ENCODE measurements around the gene LSM4. TPM values are rescaled to one million over a fixed set of nuclear protein-coding genes. Genes with fewer than 3 reads are reported as not detected.

LSM4 gene
- total and polyA plus RNA-seq, 2 donors (not counting 3 experiments of a cell fraction or from before 2014, with no cell fraction given): 118 to 119 TPM

GRCh38 chr19:18262917-18263316, 60.0 kb downstream of the LSM4 start:
- Histone ChIP-seq H4K20me1 (replicated peaks; ENCODE audit: control insufficient read depth, extremely low read depth, insufficient read depth, low read length) (no peaks in the 10 kb centered on the region), H3K4me2 (ENCODE audit: insufficient read depth, low read length) (no peak overlapping the region), H3K4me1 (ENCODE audit: control insufficient read depth, extremely low read depth, insufficient read depth, low read length) (no peaks in the 10 kb centered on the region), H3K9me1 (replicated peaks; ENCODE audit: control insufficient read depth, extremely low read depth, insufficient read depth, low read length) (no peaks in the 10 kb centered on the region), H2AFZ (ENCODE audit: low read depth, low read length) (no peak overlapping the region), H3K27ac (ENCODE audit: insufficient read depth, low read depth, low read length) (no peak overlapping the region), H3K79me2 (ENCODE audit: control insufficient read depth, insufficient read depth, low read length) (no peaks in the 10 kb centered on the region), H3K9ac (replicated peaks; ENCODE audit: extremely low read depth, insufficient read depth, low read length) (no peak overlapping the region), H3K9me3 (replicated peaks; ENCODE audit: control insufficient read depth, insufficient read depth, low read length) (no peaks in the 10 kb centered on the region), H3K36me3 (ENCODE audit: control insufficient read depth in 2 of 2, extremely low read depth in 1 of 2, insufficient read depth in 2 of 2, low read length in 2 of 2) (peaks cover 0 to 12% of the 10 kb centered on the region in 2 experiments), H3K4me3 (replicated peaks in 1 of 3; ENCODE audit: insufficient read depth in 1 of 3, low read depth in 1 of 3, low read length in 3 of 3) (no peak overlapping the region), H3K27me3 (ENCODE audit: control insufficient read depth in 2 of 2, insufficient read depth in 2 of 2, low read length in 2 of 2) (no peaks in the 10 kb centered on the region)
- CTCF ChIA-PET: interaction anchor here (1.0 to 2.1 kb wide), 6 partner anchors 10 to 150 kb away, joined by 3 to 7 read pairs (median 4); no protein-coding TSS in a partner anchor
- intact Hi-C loops (cut with micrococcal nuclease) (no loop called here), dilution Hi-C loops (cut with MboI; ENCODE audit: extremely low pct_ligation_motif_present, low sequenced_read_pairs) (no loop called here)
- DNase-seq (ENCODE audit: low read depth, low spot score): no peak
- TF ChIP-seq MAX (IDR thresholded peaks at IDR 0.05; ENCODE audit: insufficient read depth, insufficient read length): no peak
- no peak for TF ChIP-seq EZH2 (IDR thresholded peaks at IDR 0.05; ENCODE audit: borderline replicate concordance, low read depth, low read length, severe bottlenecking)
- no TSS peak for BruUV-seq (replicated peaks)
- FAIRE-seq: no peak
- POLR2A ChIA-PET: interaction anchor here (0.5 kb wide), 1 partner anchor 10 kb away, joined by 4 read pairs; no protein-coding TSS in a partner anchor

GRCh38 chr19:18262144-18262543, 60.7 kb downstream of the LSM4 start:
- no peaks in the 10 kb centered on the region for H3K9me1 ChIP-seq (replicated peaks; ENCODE audit: control insufficient read depth, extremely low read depth, insufficient read depth, low read length)
- dilution Hi-C loops (cut with MboI; ENCODE audit: extremely low pct_ligation_motif_present, low sequenced_read_pairs) (no loop called here), intact Hi-C loops (cut with micrococcal nuclease) (no loop called here)
- H3K27ac ChIP-seq (ENCODE audit: insufficient read depth, low read depth, low read length): no peak overlapping the region
- ChIA-PET POLR2A (no interaction called here), CTCF (interaction anchor here (1.2 to 2.5 kb wide), 3 partner anchors 10 to 67 kb away, joined by 6 to 14 read pairs (median 7); no protein-coding TSS in a partner anchor)
- BruUV-seq (replicated peaks): no TSS peak
- H3K36me3 ChIP-seq (ENCODE audit: control insufficient read depth in 2 of 2, extremely low read depth in 1 of 2, insufficient read depth in 2 of 2, low read length in 2 of 2): peaks cover 0 to 9% of the 10 kb centered on the region in 2 experiments
- no peak overlapping the region for H2AFZ ChIP-seq (ENCODE audit: low read depth, low read length)
- H3K4me1 ChIP-seq (ENCODE audit: control insufficient read depth, extremely low read depth, insufficient read depth, low read length): no peaks in the 10 kb centered on the region
- no peak overlapping the region for H3K4me3 ChIP-seq (replicated peaks in 1 of 3; ENCODE audit: insufficient read depth in 1 of 3, low read depth in 1 of 3, low read length in 3 of 3)
- no peaks in the 10 kb centered on the region for H3K9me3 ChIP-seq (replicated peaks; ENCODE audit: control insufficient read depth, insufficient read depth, low read length)
- no peaks in the 10 kb centered on the region for H4K20me1 ChIP-seq (replicated peaks; ENCODE audit: control insufficient read depth, extremely low read depth, insufficient read depth, low read length)
- DNase-seq (ENCODE audit: low read depth, low spot score) (no peak), FAIRE-seq (no peak)
- TF ChIP-seq CTCF (IDR thresholded peaks at IDR 0.05; ENCODE audit: extremely low read depth in 1 of 2, insufficient read depth in 1 of 2, low read depth in 1 of 2, low read length in 2 of 2) (no peak), MAX (IDR thresholded peaks at IDR 0.05; ENCODE audit: insufficient read depth, insufficient read length) (no peak), JUN (IDR thresholded peaks at IDR 0.05; ENCODE audit: borderline replicate concordance, insufficient read depth, insufficient read length, low read depth) (no peak), GATA2 (IDR thresholded peaks at IDR 0.05; ENCODE audit: insufficient read depth, insufficient read length, low read depth, low read length) (no peak), EZH2 (IDR thresholded peaks at IDR 0.05; ENCODE audit: borderline replicate concordance, low read depth, low read length, severe bottlenecking) (no peak), MYC (IDR thresholded peaks at IDR 0.05; ENCODE audit: low read depth, low read length) (no peak), FOS (IDR thresholded peaks at IDR 0.05; ENCODE audit: borderline replicate concordance, insufficient read depth, low read length) (no peak), POLR2AphosphoS5 (IDR thresholded peaks at IDR 0.05; ENCODE audit: insufficient read depth, low read depth, low read length) (no peak), POLR2A (IDR thresholded peaks at IDR 0.05; ENCODE audit: low read depth, low read length) (no peak)
- no peaks in the 10 kb centered on the region for H3K27me3 ChIP-seq (ENCODE audit: control insufficient read depth in 2 of 2, insufficient read depth in 2 of 2, low read length in 2 of 2)
- no peak overlapping the region for H3K4me2 ChIP-seq (ENCODE audit: insufficient read depth, low read length)
- no peaks in the 10 kb centered on the region for H3K79me2 ChIP-seq (ENCODE audit: control insufficient read depth, insufficient read depth, low read length)
- no peak overlapping the region for H3K9ac ChIP-seq (replicated peaks; ENCODE audit: extremely low read depth, insufficient read depth, low read length)
